ENCODE measurements around the gene SOWAHC. TPM values are rescaled to one million over a fixed set of nuclear protein-coding genes. Genes with fewer than 3 reads are reported as not detected.
"Not testable (repeated sequence)": the region's sequence is repeated elsewhere in the genome, so short reads cannot be mapped to it uniquely, and the experiment has no call there.

Gene SOWAHC
- 23.0 TPM for total RNA-seq

GRCh38 chr2:109613922-109614714 is at the start of gene SOWAHC, which contains the start of gene SEPTIN10:
Gene SOWAHC (plus strand): TSS chr2:109614364. CDS start chr2:109614490, 126 bp downstream.
Gene SEPTIN10 (minus strand): TSS chr2:109613966. CDS start chr2:109613827, 139 bp downstream.
- DNase-seq = peak; percentile 99

GRCh38 chr2:109575373-109575772 is 38.8 kb upstream of the SOWAHC start:
- no peak for DNase-seq

- not testable (repeated sequence) for DNase-seq
Measured at GRCh38 chr2:109577630-109578029, 36.5 kb upstream of the SOWAHC start.

GRCh38 chr2:109582928-109583895 is 31.0 kb upstream of the SOWAHC start:
- DNase-seq = no peak

GRCh38 chr2:109586687-109587086 is 27.5 kb upstream of the SOWAHC start:
- DNase-seq = no peak

- DNase-seq = no peak
Measured at GRCh38 chr2:109591206-109591605, 23.0 kb upstream of the SOWAHC start.

GRCh38 chr2:109592905-109593304 is 21.3 kb upstream of the SOWAHC start:
- DNase-seq = no peak

GRCh38 chr2:109594246-109594885 is 19.8 kb upstream of the SOWAHC start:
- DNase-seq = no peak

- no peak for DNase-seq
Measured at GRCh38 chr2:109595644-109596043, 18.5 kb upstream of the SOWAHC start.

GRCh38 chr2:109597283-109597682 is 16.9 kb upstream of the SOWAHC start:
- no peak for DNase-seq

- DNase-seq = no peak
Measured at GRCh38 chr2:109601783-109602182, 12.4 kb upstream of the SOWAHC start.

GRCh38 chr2:109602617-109603188 is 11.5 kb upstream of the SOWAHC start:
- DNase-seq = no peak

- DNase-seq = no peak
Measured at GRCh38 chr2:109604597-109604996, 9.6 kb upstream of the SOWAHC start.

GRCh38 chr2:109607766-109608165 is 6.4 kb upstream of the SOWAHC start:
- no peak for DNase-seq

GRCh38 chr2:109609352-109610024 is 4.7 kb upstream of the SOWAHC start:
- no peak for DNase-seq

- DNase-seq = peak; percentile 56
Measured at GRCh38 chr2:109611467-109612095, 2.6 kb upstream of the SOWAHC start.

GRCh38 chr2:109613081-109613921 is 863 bp upstream of the SOWAHC start:
- peak; percentile 85 for DNase-seq

GRCh38 chr2:109614715-109615636 is 812 bp downstream of the SOWAHC start:
- DNase-seq = no peak

- DNase-seq = no peak
Measured at GRCh38 chr2:109615637-109616144, 1.5 kb downstream of the SOWAHC start.

Data from tongue (tissue), 2 donors.